NCI-H2227 treated with DMSO at 0.1 percent for 48 hours (cell line): ENCODE measurements around the gene INTS15.
"Not testable (repeated sequence)": the region's sequence is repeated elsewhere in the genome, so short reads cannot be mapped to it uniquely, and the experiment has no call there.

Source experiments
- DNase-seq: peaks from one replicate; lab custom pipeline; 2025; lab: John Stamatoyannopoulos, UW

INTS15 gene

GRCh38 chr7:6589829-6590644, at the start of gene INTS15:
Gene INTS15, plus strand, starts transcription at chr7:6590021. Its CDS starts 263 bp downstream, at chr7:6590284.
- peak; percentile 64 for DNase-seq

- DNase-seq, result no peak
Observed at GRCh38 chr7:6542368-6542767, 47.5 kb upstream of the INTS15 start.

- no peak for DNase-seq
Observed at GRCh38 chr7:6545398-6546126, 44.3 kb upstream of the INTS15 start.

GRCh38 chr7:6546498-6547251, 43.1 kb upstream of the INTS15 start:
- DNase-seq, result no peak

DNA sequence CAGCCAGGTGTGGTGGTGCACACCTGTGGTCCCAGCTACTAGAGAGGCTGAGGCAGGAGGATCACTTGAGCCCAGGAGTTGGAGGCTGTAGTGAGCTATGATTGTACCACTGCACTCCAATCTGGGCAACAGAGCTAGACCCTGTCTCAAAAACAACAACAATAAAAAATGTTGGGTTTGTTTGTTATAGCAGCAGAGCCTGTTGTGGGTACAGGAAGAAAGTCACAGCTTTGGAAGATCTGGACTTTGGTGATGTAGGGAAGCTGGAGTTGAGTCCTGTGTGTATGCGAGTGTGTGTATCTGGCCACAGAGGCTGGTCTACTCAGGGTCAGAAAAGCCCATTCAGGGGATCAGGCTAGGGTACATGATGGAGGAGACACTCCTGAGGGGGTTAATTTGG, 42.4 kb upstream of the INTS15 start:
- DNase-seq, result no peak

DNA sequence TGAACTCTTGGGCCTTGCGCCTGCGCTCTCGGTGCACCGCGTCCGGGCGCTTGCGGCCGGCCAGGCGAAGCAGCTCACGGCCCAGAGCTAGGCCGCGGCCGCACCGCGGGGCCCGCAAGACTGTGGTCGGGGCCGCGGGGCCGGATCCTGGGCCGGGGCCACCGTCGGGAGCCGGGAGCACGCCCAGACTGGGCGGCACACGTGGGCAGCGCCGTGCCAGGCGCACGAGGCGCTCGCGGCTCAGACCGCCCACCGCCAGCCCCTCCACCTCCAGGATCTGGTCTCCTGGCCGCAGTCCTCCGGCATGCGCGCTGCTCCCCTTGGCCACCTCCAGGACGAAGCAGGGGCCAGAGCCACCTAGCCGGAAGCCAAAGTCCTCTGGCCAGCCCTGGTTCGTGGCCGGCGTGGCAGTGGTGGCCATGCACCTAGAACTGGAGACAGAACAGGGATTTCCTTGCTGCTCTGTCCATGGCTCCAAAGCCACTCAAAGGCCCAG, 38.8 kb upstream of the INTS15 start, which contains the start of gene GRID2IP:
GRID2IP (minus strand) TSS at position 446 of the 496 bp plus-strand sequence; CDS start at position 421, 25 bp downstream.
- no peak for DNase-seq

DNA sequence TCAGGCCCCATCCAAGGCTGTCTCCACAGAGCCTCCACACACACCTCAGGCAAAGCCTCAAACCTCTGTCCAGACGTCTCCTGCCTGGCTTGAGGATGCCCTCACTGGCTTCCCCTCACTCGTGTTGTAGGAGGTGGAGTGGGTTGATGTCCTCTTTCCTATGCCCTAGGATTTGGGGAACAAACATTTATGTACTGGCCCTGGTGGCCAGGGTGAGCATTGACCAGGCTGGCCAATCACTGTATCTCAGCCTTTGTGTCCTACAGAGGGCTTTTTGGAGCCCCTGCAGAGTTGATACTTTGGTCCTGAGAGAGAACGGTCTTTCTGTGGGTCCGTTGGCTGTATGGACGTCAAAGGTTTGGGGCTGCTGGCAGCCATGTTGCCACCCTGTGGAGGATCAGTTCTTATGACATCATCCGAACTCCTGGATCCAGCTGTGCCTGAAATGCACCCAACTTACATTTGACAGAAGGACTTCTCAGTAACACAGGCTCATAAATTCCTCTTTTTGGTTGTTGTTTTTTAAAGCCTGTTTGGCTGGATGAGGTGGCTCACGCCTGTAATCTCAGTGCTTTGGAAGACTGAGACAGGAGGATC, 36.3 kb upstream of the INTS15 start:
- DNase-seq, result no peak

DNA sequence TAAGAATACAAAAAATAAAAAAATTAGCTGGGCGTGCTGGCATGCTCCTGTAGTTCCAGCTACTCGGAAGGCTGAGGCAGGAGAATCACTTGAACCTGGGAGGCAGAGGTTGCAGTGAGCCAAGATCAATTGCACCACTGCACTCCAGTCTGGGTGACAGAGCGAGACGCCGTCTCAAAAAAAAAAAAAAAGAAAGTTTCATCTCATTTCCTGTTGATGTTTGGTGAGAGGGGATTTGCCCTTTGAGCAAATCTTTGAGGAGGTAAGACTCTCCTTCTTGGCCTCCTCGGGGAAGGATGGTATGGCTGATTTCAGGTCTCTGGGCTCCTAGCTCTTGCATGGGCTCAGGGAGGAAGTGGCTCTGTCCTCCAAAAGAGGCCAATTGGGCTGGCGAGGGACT, 35.0 kb upstream of the INTS15 start:
- DNase-seq, result no peak

DNA sequence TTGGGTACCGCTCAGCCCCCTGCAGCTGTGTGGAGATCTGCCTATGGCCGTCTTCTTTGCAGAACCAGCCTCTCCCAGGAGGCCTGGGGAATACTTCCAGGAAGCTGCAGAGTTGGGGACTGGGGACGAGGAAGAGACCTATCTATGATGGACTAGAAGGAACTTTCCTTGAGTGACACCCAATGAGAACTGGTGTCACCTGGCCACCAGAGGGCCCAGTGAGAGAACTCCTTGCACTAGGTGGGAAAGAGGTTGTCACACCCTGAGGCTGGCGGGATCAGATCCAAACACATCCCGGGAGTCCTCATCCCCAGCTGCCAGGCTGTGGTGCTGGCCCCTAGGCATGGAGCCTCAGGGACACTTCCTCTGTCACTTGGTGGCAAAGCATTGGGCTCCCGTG, 33.6 kb upstream of the INTS15 start:
- no peak for DNase-seq

GRCh38 chr7:6558837-6559236, 31.0 kb upstream of the INTS15 start:
- DNase-seq, result no peak

DNA sequence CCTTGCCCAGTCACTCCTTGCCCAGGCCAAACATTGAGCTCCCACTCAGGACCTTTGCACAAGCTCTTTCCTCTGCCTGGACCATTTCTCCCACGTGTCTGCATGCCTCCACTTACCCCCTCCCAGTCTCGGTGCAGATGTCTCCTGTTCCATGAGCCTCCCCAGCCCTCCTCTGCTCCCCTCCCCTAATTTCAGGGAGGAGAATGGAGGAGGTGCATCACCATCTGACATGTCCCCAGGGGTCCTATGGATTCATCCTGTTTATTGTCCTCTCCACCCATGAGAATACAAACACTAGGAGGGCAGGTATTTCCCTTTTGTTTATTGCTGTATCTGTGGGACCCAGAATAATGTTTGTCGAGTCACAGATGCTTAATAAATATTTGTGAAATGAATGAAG, 29.9 kb upstream of the INTS15 start:
- DNase-seq, result no peak

DNA sequence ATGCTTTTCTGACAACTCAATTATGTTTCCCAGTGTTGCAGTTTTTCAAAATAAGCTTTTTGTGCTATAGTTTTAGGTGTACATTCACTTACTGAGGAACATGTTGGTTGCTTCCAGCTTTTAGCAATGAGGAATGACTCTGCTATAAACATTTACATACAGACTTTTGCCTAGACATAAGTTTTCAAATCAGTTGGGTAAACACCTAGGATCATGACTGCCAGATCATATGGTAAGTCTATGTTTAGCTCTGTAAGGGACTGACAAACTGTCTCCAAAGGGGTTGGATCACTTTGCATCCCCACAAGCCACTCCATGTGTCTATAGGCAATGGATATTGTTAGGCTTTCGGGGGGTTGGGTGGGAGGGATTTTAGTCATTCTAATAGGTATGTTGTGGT, 27.7 kb upstream of the INTS15 start:
- no peak for DNase-seq

DNA sequence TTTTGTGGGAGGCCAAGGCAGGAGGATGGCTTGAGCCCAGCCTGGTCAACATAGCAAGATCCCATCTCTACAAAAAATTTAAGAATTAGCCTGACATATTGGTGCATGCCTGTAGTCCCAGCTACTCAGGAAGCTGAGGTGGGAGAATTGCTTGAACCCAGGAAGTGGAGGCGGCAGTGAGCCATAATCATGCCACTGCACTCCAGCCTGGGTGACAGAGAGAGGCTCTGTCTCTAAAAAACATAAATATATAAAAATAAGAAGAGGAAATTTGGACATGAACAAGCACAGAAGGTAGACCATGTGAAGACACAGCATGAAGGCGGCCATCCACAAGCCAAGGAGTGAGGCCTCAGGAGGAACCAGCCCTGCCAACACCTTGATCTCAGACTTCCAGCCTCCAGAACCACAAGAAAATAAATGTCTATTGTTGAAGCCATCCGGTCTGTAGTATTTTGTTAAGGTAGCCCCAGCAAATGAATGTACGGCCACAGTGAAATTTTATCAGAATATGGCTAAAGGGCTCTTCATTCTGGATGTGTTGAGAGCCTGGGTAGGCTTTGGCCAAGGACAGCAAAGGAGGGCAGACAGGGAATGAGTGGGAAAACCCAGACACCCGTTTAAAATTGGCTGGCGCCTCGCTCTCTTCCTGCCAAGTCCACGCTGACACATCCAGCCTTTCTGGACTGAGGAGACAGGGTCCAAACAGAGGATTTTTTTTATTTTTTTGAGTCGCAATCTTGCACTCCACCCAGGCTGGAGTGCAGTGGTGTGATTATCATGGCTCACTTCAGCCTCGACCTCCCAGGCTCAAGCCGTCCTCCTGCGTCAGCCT, 25.7 kb upstream of the INTS15 start:
- DNase-seq, result no peak

DNA sequence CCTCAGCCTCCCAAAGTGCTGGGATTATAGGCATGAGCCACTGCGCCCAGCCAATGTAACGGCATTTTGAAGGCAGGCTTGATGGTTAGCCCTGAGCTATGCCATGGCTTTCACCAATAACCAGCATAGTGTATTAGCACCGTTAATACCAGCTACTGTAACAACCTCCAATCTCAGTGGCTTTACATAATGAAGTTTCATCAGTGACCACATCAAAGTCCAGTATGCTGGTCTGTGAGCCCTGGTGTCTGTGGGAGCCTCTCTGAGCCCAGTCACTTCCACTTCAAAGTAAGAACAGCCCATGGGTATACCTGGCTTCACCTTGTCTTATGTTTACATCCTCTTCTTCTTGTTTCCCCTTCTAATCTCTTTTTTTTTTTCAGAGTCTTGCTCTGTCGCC, 24.2 kb upstream of the INTS15 start:
- DNase-seq, result no peak

DNA sequence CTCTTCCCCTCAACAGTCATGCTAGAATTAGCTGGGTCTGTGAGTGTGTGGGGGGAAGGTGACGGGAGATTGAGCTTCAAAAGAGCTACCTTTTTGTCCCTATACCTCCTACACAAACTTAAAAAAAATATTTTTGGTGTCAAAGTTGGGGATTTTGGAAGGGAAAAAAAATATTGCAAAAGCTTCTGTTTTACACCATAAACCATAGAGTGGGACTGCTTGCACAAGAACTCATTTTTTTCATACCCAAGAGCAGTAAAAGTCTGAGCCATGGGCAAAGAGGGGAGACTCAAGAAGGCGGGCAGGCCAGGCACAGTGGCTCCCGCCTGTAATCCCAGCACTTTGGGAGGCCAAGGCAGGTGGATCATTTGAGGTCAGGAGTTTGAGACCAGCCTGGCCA, 21.9 kb upstream of the INTS15 start:
- no peak for DNase-seq

DNA sequence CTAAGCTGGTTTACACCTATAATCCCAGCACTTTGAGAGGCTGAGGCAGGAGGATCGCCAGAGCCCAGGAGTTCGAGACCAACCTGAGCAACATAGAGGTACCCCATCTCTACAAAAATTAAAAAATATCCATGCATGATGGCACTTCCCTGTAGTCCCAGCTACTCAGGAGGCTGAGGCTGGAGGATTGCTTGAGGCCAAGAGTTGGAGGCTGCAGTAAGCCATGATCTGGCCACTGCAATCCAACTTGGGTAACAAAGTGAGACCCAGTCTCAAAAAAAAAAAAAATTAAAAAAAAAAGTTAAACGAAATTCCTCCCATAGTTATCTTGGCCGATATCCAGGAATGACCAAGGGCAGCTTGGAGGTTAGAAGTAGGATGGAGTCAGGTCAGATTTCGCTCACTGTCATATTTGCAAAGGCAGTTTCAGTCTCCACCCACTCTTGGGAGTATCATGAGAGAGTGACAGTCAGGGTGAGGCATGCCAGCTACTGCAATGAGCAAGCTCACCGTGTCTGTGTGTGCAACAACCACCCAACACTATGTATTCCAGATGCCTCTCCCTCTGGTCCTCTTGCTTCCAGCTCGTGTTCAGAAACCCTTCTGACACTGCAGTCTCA, 18.6 kb upstream of the INTS15 start:
- DNase-seq, result no peak

GRCh38 chr7:6575281-6576023, 14.4 kb upstream of the INTS15 start:
- no peak for DNase-seq

GRCh38 chr7:6576024-6576866, 13.6 kb upstream of the INTS15 start:
- DNase-seq, result no peak

GRCh38 chr7:6576867-6577368, 12.9 kb upstream of the INTS15 start:
- DNase-seq, result not testable (repeated sequence)
